AG09309 (cell line): ENCODE data around the gene TCTN1.
"Not testable (repeated sequence)": the region's sequence is repeated elsewhere in the genome, so short reads cannot be mapped to it uniquely, and the experiment has no call there.

Source experiments
- DNase-seq: peaks from one replicate; pipeline ENCODE4 v3.0.0-alpha.2; 2010; ENCODE audit warnings: low read depth
- H3K4me3 ChIP-seq: 2 replicates; pipeline ENCODE4 v1.5.1; 2011; ENCODE audit warnings: mild to moderate bottlenecking, low read depth, low read length, moderate library complexity; ENCODE audit not compliant: control insufficient read depth
- TF ChIP-seq, protein P1 (sequence below): IDR thresholded peaks from 2 replicates; pipeline ENCODE4 v1.5.1; 2011; ENCODE audit warnings: mild to moderate bottlenecking, low read depth, low read length, inconsistent platforms; ENCODE audit not compliant: insufficient read depth, control insufficient read depth; ENCODE audit errors: missing control alignments

The TCTN1 gene

DNA sequence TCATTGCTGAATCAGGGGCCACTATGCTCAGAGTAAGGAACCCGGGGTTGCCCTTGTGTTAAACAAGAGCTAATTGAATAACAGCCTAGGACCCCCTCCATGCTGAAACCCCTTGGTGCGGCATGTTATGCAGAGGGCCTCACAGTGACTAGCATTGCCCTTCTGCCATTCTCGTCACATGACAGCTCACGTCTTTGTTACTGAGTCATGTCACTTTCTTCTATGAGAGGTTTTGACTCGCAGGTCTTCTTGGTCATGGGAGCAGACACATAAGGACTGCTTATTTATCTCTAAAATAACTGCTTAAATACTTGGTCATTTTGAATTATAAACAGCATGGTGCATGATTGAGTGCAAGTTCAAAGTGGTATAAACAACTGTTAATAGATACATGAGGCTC lies 24.9 kb downstream of the TCTN1 start:
- no peak for DNase-seq
- TF ChIP-seq, protein P1, sequence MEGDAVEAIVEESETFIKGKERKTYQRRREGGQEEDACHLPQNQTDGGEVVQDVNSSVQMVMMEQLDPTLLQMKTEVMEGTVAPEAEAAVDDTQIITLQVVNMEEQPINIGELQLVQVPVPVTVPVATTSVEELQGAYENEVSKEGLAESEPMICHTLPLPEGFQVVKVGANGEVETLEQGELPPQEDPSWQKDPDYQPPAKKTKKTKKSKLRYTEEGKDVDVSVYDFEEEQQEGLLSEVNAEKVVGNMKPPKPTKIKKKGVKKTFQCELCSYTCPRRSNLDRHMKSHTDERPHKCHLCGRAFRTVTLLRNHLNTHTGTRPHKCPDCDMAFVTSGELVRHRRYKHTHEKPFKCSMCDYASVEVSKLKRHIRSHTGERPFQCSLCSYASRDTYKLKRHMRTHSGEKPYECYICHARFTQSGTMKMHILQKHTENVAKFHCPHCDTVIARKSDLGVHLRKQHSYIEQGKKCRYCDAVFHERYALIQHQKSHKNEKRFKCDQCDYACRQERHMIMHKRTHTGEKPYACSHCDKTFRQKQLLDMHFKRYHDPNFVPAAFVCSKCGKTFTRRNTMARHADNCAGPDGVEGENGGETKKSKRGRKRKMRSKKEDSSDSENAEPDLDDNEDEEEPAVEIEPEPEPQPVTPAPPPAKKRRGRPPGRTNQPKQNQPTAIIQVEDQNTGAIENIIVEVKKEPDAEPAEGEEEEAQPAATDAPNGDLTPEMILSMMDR: no peak
- H3K4me3 ChIP-seq: no peak overlapping the region

DNA sequence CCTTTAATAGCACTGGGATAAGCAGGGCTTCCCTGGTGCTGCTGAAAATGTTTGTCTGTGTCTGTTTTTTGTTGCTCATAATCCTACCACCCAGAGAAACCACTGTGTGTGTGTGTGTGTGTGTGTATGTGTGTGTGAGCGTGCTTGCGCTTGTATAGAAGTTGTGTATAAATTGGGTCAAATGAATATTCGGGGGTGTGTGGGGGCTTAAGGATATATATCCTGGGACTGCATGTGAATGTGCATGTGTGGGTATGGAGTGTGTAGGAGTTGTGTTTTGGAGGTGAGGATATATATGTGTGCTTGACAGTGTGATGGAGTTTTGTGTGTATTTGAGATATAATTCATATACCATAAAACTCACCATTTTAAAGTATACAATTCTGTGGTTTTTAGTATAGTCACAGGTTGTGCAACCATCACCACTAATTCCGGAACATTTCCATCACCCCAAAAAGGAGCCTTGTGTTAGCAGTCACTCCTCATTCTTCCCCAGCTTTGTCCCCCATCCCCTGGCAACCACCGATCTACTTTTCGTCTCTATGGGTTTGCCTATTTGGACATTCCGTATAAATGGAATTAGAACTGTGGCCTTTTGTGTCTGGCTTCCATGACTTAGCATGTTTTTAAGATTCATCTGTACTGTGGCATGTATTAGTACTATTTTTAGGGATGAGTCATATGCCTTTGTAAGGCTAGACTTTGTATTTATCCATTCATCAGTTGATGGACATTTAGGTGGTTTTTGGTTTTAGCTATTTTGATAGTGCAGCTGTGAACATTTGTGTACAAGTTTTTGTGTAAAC lies 25.6 kb downstream of the TCTN1 start:
- TF ChIP-seq, protein P1: no peak
- DNase-seq: peak; percentile 27
- H3K4me3 ChIP-seq: no peak overlapping the region

DNA sequence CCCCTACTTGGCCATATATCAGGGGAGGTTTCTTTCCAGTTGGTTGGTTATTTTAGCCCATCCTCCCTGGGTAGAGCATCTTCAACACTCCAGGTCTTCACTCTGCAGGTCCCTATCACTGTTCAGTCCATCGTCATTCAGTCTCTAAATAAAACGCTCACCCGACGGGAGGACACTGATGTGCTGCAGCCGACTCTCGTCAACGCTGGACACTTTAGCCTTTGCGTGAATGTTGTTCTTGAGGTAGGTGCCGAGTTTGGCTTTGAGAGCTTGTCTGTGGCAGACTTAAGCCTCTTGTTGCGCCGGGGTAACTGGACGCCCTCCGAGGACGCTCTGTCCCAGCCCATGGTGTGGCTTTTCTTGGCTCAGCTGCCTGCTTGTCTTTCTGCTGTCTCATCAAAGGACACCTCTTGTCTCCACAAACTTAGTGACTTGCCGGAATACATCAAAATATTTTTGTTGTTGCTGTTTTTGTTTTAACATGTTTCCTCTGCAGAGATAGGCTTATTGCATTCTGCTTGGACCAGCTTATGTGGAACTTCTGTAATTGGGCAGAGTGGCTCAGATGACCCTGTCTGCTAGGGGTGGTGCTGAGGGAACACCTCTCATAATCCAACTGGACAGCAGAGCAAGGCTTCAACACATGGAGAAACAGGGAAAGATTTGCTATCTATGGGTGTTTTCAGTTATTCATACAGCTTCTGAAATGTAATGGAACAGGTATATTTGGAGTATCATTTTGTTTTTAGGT lies 26.5 kb downstream of the TCTN1 start:
- no peak for DNase-seq

DNA sequence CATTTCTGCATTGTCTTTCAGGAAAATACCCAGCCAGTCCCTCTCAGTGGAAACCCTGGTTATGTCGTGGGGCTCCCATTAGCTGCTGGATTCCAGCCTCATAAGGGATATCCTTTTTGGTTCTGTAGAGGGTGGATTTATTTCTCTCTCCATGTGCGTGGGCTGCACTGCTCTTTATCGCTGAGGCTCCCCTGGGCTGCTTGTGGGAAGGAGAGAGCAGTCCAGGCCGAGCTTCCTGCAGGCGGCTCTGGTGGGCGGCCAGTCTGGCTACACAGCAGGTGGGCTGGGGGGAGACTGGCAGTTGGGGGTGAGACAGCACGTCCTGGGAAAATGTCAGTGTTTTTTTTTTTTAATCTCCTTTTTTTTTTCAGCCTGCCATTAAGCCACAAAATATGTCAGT lies 27.6 kb downstream of the TCTN1 start:
- TF ChIP-seq, protein P1: no peak
- peak; percentile 2 for DNase-seq
- H3K4me3 ChIP-seq: no peak overlapping the region

More for the DNA sequence above, 26.5 kb downstream of the TCTN1 start:
- no peak overlapping the region for H3K4me3 ChIP-seq
- TF ChIP-seq, protein P1: no peak

DNA sequence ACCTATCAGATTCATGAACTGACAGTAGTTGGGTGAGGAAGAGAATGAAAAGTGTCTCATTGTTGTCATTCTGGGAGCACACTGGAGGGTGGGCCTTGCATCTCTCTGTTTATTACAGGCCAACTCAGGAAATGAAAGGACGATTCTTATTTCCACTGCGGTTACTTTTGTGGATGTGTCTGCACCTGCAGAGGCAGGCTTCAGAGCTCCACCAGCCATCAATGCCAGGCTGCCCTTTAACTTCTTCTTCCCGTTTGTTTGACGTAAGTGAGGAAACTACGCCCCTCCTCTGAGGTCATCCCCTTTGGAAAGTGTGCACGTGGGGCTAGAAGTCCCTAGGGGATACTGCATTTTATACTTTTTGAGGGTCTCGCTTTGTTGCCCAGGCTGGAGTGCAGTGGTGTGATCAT lies 33.7 kb downstream of the TCTN1 start:
- no peak overlapping the region for H3K4me3 ChIP-seq
- TF ChIP-seq, protein P1: no peak
- DNase-seq: no peak

DNA sequence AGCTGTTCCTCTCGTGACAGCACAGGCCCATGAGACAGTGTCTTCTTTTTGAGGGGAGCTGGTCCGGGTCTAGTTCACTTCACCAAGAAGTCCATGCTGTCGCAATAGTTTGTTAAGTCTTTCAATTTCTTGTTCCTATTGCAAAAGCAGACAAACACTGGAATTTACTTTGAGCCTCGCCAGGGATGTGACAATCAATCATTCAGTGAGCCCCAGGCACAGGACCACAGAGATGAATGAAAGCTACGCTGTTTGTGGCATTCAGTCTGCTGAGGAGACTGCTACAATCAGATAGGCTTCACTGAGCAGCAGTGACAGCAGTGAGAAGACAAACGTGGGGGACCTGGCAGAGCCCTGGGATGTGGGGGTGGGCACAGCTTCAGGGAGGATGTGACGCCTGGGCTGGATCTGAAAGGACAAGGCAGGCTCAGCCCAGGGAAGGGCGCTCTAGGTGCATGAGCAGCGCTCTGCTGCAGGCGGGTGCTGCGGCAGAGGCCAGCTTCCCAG lies 35.5 kb downstream of the TCTN1 start:
- DNase-seq: no peak
- no peak overlapping the region for H3K4me3 ChIP-seq
- TF ChIP-seq, protein P1: no peak

DNA sequence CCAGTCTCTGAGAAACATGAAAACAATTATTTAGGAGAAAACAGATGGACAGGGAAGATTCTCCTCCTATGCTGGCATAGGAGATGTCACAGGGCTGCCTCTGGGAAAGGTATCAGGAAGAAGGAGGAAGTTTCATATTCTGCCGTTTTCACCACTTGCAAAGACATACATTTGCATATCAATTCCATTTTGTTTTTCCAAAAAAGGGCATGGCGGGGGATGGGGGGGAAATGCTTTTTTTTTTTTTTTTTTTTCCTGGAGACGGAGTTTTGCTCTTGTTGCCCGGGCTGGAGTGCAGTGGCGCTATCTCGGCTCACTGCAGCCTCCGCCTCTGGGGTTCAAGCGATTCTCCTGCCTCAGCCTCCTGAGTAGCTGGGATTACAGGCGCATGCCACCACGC lies 40.3 kb downstream of the TCTN1 start:
- H3K4me3 ChIP-seq, DNase-seq: not testable (repeated sequence)
